Measurements from ENCODE around the gene THTPA. TPM values are rescaled to one million over a fixed set of nuclear protein-coding genes. Genes with fewer than 3 reads are reported as not detected.
"Not testable (repeated sequence)": the region's sequence is repeated elsewhere in the genome, so short reads cannot be mapped to it uniquely, and the experiment has no call there.

THTPA gene
- total RNA-seq, 4 donors from 2014 or later = 14.4 to 47.1 (median 25.2) TPM

DNA sequence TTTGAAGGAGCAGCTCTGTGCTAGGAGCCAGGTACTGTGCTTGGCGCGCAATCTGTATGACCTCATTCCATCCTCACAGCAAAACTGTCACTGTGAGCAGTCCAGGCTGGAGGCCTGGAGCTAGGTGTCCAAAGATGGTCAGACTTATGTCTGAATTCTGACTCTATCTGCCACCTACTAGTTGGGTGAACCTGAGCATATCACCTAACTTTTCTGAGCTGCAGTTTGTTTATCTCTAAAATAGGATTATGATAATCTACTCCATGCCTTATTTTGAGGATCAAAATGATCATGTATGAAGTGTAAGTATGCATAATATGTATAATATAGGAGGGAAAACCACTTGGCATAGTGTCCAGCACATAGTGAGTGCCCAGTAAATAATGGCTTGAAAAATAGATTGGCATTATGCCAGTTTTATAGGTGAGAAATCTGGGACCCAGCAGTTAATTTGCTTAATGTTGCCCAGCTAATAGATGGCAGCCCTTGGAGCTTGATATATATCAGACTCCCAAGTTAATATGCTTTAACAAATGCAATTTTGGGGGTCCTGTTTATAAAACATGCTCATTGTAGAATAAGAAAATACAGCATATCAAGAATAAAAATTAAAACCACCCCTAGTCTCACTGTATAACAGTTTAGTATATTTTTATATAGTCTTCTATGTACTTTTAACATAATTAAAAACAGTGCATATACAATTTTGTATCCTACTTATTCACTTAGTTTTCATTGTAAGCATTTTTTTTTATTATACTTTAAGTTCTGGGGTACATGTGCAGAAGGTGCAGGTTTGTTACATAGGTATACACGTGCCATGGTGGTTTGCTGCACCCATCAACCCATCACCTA lies 27.1 kb downstream of the THTPA start:
- no peaks in the 10 kb centered on the region for H3K9me3 ChIP-seq
- TF ChIP-seq POLR2A (IDR thresholded peaks at IDR 0.05) (no peak), EP300 (IDR thresholded peaks at IDR 0.05) (no peak)
- TF ChIP-seq, protein P1, sequence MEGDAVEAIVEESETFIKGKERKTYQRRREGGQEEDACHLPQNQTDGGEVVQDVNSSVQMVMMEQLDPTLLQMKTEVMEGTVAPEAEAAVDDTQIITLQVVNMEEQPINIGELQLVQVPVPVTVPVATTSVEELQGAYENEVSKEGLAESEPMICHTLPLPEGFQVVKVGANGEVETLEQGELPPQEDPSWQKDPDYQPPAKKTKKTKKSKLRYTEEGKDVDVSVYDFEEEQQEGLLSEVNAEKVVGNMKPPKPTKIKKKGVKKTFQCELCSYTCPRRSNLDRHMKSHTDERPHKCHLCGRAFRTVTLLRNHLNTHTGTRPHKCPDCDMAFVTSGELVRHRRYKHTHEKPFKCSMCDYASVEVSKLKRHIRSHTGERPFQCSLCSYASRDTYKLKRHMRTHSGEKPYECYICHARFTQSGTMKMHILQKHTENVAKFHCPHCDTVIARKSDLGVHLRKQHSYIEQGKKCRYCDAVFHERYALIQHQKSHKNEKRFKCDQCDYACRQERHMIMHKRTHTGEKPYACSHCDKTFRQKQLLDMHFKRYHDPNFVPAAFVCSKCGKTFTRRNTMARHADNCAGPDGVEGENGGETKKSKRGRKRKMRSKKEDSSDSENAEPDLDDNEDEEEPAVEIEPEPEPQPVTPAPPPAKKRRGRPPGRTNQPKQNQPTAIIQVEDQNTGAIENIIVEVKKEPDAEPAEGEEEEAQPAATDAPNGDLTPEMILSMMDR (IDR thresholded peaks at IDR 0.05) = no peak
- no peak for DNase-seq (ENCODE audit: low spot score in 2 of 2)
- no peaks in the 10 kb centered on the region for H3K36me3 ChIP-seq
- no peak overlapping the region for H3K4me3 ChIP-seq
- H3K27me3 ChIP-seq = peaks cover 0 to 43% of the 10 kb centered on the region in 2 donors
- 86 to 87% methylated on average over 3 of the region's 3 CpGs for WGBS, 2 donors
- peaks cover 0 to 11% (median 0%) of the 10 kb centered on the region in 4 donors for H3K4me1 ChIP-seq
- H3K27ac ChIP-seq = no peak overlapping the region

DNA sequence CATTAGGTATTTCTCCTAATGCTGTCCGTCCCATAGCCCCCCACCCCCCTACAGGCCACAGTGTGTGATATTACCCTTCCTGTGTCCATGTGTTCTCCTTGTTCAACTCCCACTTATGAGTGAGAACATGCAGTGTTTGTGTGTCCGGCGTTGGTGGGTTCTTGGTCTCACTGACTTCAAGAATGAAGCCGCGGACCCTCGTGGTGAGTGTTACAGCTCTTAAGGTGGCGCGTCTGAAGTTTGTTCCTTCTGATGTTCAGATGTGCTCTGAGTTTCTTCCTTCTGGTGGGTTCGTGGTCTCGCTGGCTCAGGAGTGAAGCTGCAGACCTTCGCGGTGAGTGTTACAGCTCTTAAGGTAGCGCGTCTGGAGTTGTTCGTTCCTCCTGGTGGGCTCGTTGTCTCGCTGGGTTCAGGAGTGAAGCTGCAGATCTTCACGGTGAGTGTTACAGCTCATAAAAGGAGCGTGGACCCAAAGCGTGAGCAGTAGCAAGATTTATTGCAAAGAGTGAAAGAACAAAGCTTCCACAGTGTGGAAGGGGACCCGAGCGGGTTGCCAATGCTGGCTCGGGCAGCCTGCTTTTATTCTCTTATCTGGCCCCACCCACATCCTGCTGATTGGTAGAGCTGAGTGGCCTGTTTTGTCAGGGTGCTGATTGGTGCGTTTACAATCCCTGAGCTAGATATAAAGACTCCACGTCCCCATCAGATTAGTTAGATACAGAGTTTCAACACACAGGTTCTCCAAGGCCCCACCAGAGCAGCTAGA lies 27.9 kb downstream of the THTPA start:
- H3K4me1 ChIP-seq; DNase-seq (ENCODE audit: low spot score in 2 of 2); H3K4me3 ChIP-seq; H3K27ac ChIP-seq; H3K9me3 ChIP-seq; H3K36me3 ChIP-seq: not testable (repeated sequence)
- peaks cover 0 to 34% of the 10 kb centered on the region in 2 donors for H3K27me3 ChIP-seq
- 63 to 77% methylated on average over 25 of the region's 25 CpGs for WGBS, 2 donors

DNA sequence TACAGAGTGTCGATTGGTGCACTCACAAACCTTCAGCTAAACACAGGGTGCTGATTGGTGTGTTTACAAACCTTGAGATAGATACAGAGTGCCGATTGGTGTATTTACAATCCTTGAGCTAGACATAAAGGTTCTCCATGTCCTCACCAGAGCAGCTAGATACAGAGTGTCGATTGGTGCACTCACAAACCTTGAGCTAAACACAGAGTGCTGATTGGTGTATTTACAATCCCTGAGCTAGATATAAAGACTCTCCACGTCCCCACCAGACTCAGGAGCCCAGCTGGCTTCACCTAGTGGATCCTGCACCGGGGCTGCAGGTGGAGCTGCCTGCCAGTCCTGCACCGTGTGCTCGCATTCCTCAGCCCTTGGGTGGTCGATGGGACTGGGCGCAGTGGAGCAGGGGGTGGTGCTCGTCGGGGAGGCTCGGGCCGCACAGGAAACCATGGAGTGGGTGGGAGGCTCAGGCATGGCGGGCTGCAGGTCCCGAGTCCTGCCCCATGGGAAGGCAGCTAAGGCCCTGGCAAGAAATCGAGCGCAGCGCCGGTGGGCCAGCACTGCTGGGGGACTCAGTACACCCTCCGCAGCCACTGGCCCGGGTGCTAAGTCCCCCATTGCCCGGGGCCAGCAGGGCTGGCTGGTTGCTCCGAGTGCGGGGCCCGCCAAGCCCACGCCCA lies 28.6 kb downstream of the THTPA start:
- H3K27me3 ChIP-seq = peaks cover 0 to 28% of the 10 kb centered on the region in 2 donors
- 91 to 98% methylated on average over 16 to 23 of the region's 26 CpGs for WGBS, 2 donors

DNA sequence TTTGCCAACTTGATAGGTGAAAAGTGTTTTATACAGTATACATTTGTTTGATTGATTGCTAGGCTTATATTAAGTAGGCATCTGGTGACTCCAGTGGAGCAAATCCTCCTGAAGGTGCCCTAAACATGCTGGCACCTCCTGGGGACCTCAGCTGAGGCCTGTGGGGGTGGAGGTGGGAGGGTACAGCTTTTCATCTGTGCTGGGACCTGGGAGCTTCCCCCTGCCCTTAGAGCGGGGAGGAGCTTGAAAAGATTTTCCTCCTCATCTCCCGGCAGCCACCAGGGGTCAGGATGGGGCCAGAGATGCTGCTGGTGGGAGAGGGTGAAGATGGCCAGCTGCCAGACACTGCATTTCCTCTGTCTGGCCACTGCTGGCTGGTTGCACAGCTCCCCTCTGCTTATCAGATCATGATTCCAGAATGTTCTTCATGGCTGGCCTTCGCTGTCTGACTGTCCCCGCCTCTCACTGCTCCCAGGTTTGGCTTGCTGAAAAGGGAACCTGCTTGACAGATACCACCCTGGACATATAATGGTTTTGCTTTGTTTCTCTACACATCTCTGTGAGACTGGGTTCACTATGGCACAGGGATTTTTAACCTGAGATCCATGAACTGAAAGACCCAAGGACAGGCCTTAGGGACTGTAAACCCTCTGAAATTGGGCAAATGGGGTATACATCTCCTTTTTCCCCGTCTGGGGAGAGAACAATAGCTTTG lies 33.0 kb downstream of the THTPA start:
- Histone ChIP-seq H3K27ac (no peak overlapping the region), H3K4me1 (peaks cover 0 to 5% (median 2%) of the 10 kb centered on the region in 4 donors), H3K27me3 (no peaks in the 10 kb centered on the region), H3K9me3 (no peaks in the 10 kb centered on the region), H3K36me3 (no peaks in the 10 kb centered on the region), H3K4me3 (no peak overlapping the region)
- DNase-seq (ENCODE audit: low spot score in 2 of 2) = peak; percentile 48 to 70
- TF ChIP-seq POLR2A (IDR thresholded peaks at IDR 0.05) = no peak
- TF ChIP-seq, protein P1 (IDR thresholded peaks at IDR 0.05) = peak; percentile 43 to 71 (median 63)
- no peak for TF ChIP-seq EP300 (IDR thresholded peaks at IDR 0.05)
- WGBS, 2 donors = 12 to 13% methylated on average over 5 of the region's 5 CpGs

More for the DNA sequence above, 28.6 kb downstream of the THTPA start:
- H3K9me3 ChIP-seq; DNase-seq (ENCODE audit: low spot score in 2 of 2); H3K4me3 ChIP-seq; H3K4me1 ChIP-seq; H3K27ac ChIP-seq; H3K36me3 ChIP-seq: not testable (repeated sequence)

DNA sequence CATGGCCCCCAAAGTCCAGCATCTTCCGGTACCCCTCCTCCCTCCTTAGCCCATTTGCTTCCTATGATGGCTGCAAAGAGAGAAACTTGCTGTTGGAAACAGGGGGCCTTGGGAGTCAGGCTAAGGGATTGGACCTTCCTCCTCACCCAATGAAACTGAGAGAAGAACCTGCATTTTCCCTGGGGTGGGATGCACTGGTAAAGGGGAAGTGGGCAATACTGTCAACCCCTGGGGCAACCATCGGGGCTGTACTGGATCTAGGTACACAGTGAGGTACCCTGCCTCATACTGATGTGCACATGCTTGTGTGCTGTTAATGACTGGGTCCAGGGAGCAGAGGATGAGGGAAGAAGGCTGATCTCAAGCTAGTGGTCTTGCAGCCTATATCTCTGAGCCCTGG lies 33.5 kb downstream of the THTPA start:
- 92 to 94% methylated on average over 2 of the region's 2 CpGs for WGBS, 2 donors
- Histone ChIP-seq H3K27me3 (no peaks in the 10 kb centered on the region), H3K27ac (no peak overlapping the region), H3K4me3 (no peak overlapping the region), H3K4me1 (peaks cover 0 to 5% (median 2%) of the 10 kb centered on the region in 4 donors), H3K36me3 (no peaks in the 10 kb centered on the region), H3K9me3 (no peaks in the 10 kb centered on the region)
- DNase-seq (ENCODE audit: low spot score in 2 of 2) = no peak
- TF ChIP-seq EP300 (IDR thresholded peaks at IDR 0.05) (no peak), POLR2A (IDR thresholded peaks at IDR 0.05) (no peak)
- TF ChIP-seq, protein P1 (IDR thresholded peaks at IDR 0.05) = no peak
